OCI-LY3 (cell line): ENCODE results near the gene TUBE1.

Experiments used
- H2AFZ ChIP-seq: fragments of 200-600, 300-600 bp; shearing (Covaris generic); 2 replicates; pipeline ENCODE4 v1.6.0; 2014; ENCODE audit warnings: antibody characterized with exemption, low read depth, low read length
- H3K27ac ChIP-seq: fragments of 200-600, 300-600 bp; sonication (generic); 2 replicates; pipeline ENCODE4 v1.5.1; 2014; ENCODE audit warnings: mild to moderate bottlenecking, low read length, moderate library complexity, mixed read lengths
- H3K27me3 ChIP-seq: fragments of 200-600, 300-600 bp; sonication (generic); 2 replicates; pipeline ENCODE4 v1.6.1; 2014; ENCODE audit warnings: low read depth, low read length, mixed read lengths
- H3K36me3 ChIP-seq: fragments of 200-600, 300-600 bp; sonication (generic); replicated peaks from 2 replicates; pipeline ENCODE3; 2014; ENCODE audit warnings: low read depth, low read length, mixed read lengths
- H3K4me1 ChIP-seq: fragments of 300-600, 200-600 bp; sonication (generic); 2 replicates; pipeline ENCODE4 v1.6.1; 2014; ENCODE audit warnings: low read length, mixed read lengths
- H3K4me2 ChIP-seq: fragments of 200-600, 300-600 bp; sonication (generic); 2 replicates; pipeline ENCODE4 v1.6.1; 2014; ENCODE audit warnings: low read length, mixed read lengths
- H3K4me3 ChIP-seq: fragments of 300-600, 200-600 bp; sonication (generic); 2 replicates; pipeline ENCODE4 v1.5.1; 2014; ENCODE audit warnings: antibody characterized with exemption, mild to moderate bottlenecking, low read length, moderate library complexity
- H3K79me2 ChIP-seq: fragments of 300-600, 200-600 bp; shearing (Covaris generic); 2 replicates; pipeline ENCODE4 v1.6.1; 2014; ENCODE audit warnings: mild to moderate bottlenecking, low read length, mixed read lengths
- H3K9ac ChIP-seq: fragments of 300-600, 200-600 bp; shearing (Covaris generic); 2 replicates; pipeline ENCODE4 v1.6.0; 2014; ENCODE audit warnings: mild to moderate bottlenecking, low read length, moderate library complexity
- H3K9me3 ChIP-seq: fragments of 200-600, 300-600 bp; shearing (Covaris generic); 2 replicates; pipeline ENCODE4 v1.6.1; 2014; ENCODE audit warnings: low read length, mixed read lengths; ENCODE audit not compliant: insufficient read depth
- H4K20me1 ChIP-seq: fragments of 200-600, 300-600 bp; sonication (generic); 2 replicates; pipeline ENCODE4 v1.6.1; 2016; ENCODE audit warnings: low read length, mixed read lengths; ENCODE audit not compliant: insufficient read depth
- CTCF ChIP-seq: fragments of 200-600, 300-600 bp; sonication (generic); IDR thresholded peaks from 2 replicates; pipeline ENCODE4 v1.5.1; 2014; ENCODE audit warnings: antibody characterized with exemption, low read length, low read depth
- EZH2phosphoT487 ChIP-seq: fragments of 200-600 bp; shearing (Covaris generic); IDR thresholded peaks from 2 replicates; pipeline ENCODE4 v1.6.1; 2018; ENCODE audit warnings: antibody characterized with exemption, mixed run types, low read depth

TUBE1 gene

GRCh38 chr6:112038756-112039430 is 48.4 kb downstream of the TUBE1 start:
- no peak overlapping the region for H2AFZ ChIP-seq
- no peak overlapping the region for H3K4me2 ChIP-seq

GRCh38 chr6:112038268-112038667 is 49.0 kb downstream of the TUBE1 start:
- no peak overlapping the region for H2AFZ ChIP-seq
- no peak overlapping the region for H3K9ac ChIP-seq
- no peaks in the 10 kb centered on the region for H3K27me3 ChIP-seq
- H3K4me2 ChIP-seq: no peak overlapping the region
- TF ChIP-seq EZH2phosphoT487 (no peak), CTCF (no peak)
- H3K4me1 ChIP-seq: peaks cover 5% of the 10 kb centered on the region; the same call in 1 of the 2 replicates
- no peak overlapping the region for H3K27ac ChIP-seq
- H4K20me1 ChIP-seq: no peaks in the 10 kb centered on the region
- H3K4me3 ChIP-seq: no peak overlapping the region
- no peaks in the 10 kb centered on the region for H3K79me2 ChIP-seq
- H3K9me3 ChIP-seq: no peaks in the 10 kb centered on the region
- H3K36me3 ChIP-seq: no peaks in the 10 kb centered on the region

More at GRCh38 chr6:112038756-112039430, 48.4 kb downstream of the TUBE1 start:
- H3K9ac ChIP-seq: no peak overlapping the region
- H3K9me3 ChIP-seq: no peaks in the 10 kb centered on the region
- H3K4me3 ChIP-seq: no peak overlapping the region
- H3K79me2 ChIP-seq: no peaks in the 10 kb centered on the region
- no peak overlapping the region for H3K27ac ChIP-seq
- H3K36me3 ChIP-seq: no peaks in the 10 kb centered on the region
- TF ChIP-seq EZH2phosphoT487 (no peak), CTCF (no peak)
- no peaks in the 10 kb centered on the region for H4K20me1 ChIP-seq
- H3K4me1 ChIP-seq: peaks cover 5% of the 10 kb centered on the region; the same call in 1 of the 2 replicates
- no peaks in the 10 kb centered on the region for H3K27me3 ChIP-seq

GRCh38 chr6:112037783-112038216 is 49.5 kb downstream of the TUBE1 start:
- H3K36me3 ChIP-seq: no peaks in the 10 kb centered on the region
- TF ChIP-seq EZH2phosphoT487 (no peak), CTCF (no peak)
- H3K27ac ChIP-seq: no peak overlapping the region
- no peaks in the 10 kb centered on the region for H3K79me2 ChIP-seq
- H3K27me3 ChIP-seq: no peaks in the 10 kb centered on the region
- no peaks in the 10 kb centered on the region for H4K20me1 ChIP-seq
- no peaks in the 10 kb centered on the region for H3K9me3 ChIP-seq
- H3K9ac ChIP-seq: no peak overlapping the region
- H3K4me3 ChIP-seq: no peak overlapping the region
- H3K4me2 ChIP-seq: no peak overlapping the region
- no peak overlapping the region for H2AFZ ChIP-seq
- H3K4me1 ChIP-seq: peaks cover 4% of the 10 kb centered on the region; the same call in 1 of the 2 replicates

GRCh38 chr6:112036088-112036637 is 51.1 kb downstream of the TUBE1 start:
- no peaks in the 10 kb centered on the region for H3K9me3 ChIP-seq
- H2AFZ ChIP-seq: no peak overlapping the region
- H3K4me3 ChIP-seq: no peak overlapping the region
- no peaks in the 10 kb centered on the region for H3K79me2 ChIP-seq
- no peaks in the 10 kb centered on the region for H4K20me1 ChIP-seq
- TF ChIP-seq EZH2phosphoT487 (no peak), CTCF (no peak)
- H3K4me1 ChIP-seq: no peaks in the 10 kb centered on the region
- H3K4me2 ChIP-seq: no peak overlapping the region
- no peak overlapping the region for H3K9ac ChIP-seq
- no peaks in the 10 kb centered on the region for H3K36me3 ChIP-seq
- no peak overlapping the region for H3K27ac ChIP-seq
- H3K27me3 ChIP-seq: 0 out of 2 replicates have a peak, but pooled peaks cover 2% of the 10 kb centered on the region
